K562 (cell line): ENCODE data around the gene CAPN10. TPM values are rescaled to one million over a fixed set of nuclear protein-coding genes. Genes with fewer than 3 reads are reported as not detected.

Experiments
- BRD4 ChIP-seq: fragments of 200-600 bp; sonication (generic); IDR thresholded peaks from 2 replicates; pipeline ENCODE4 v1.6.1; 2017; ENCODE audit warnings: inconsistent platforms
- C11orf30 ChIP-seq: fragments of 450-650 bp; IDR thresholded peaks from 2 replicates; pipeline ENCODE4 v1.6.1; 2016; ENCODE audit warnings: low read depth, mild to moderate bottlenecking
- ESRRA ChIP-seq: fragments of 450-650 bp; IDR thresholded peaks from 2 replicates; pipeline ENCODE4 v1.6.1; 2014; ENCODE audit warnings: low read depth, mild to moderate bottlenecking, moderate library complexity, borderline replicate concordance
- FOXA3 ChIP-seq, 2 experiments: fragments of 450-650 bp in 1 of 2; sonication (generic) in 1 of 2; formaldehyde crosslinking; IDR thresholded peaks in 1 of 2; conservative IDR thresholded peaks in 1 of 2; 2 replicates each; pipeline versions ENCODE4 v1.4.0 to v1.8.0; 2020 to 2022; ENCODE audit warnings: mild to moderate bottlenecking in 2 of 2, missing genetic modification reagents in 1 of 2
- FOXK2 ChIP-seq, 2 experiments: fragments of 450-650 bp; IDR thresholded peaks in 1 of 2; conservative IDR thresholded peaks in 1 of 2; 2 replicates each; pipeline ENCODE4 v1.6.1; 2016; ENCODE audit warnings: low read depth in 2 of 2, mild to moderate bottlenecking in 1 of 2
- GATA2 ChIP-seq: sonication (generic); formaldehyde crosslinking; IDR thresholded peaks from 2 replicates; pipeline ENCODE4 v1.4.0; 2020; ENCODE audit warnings: mild to moderate bottlenecking, missing genetic modification reagents
- GATAD2B ChIP-seq: fragments of 450-650 bp; IDR thresholded peaks from 2 replicates; pipeline ENCODE4 v1.6.1; 2017; ENCODE audit warnings: mild to moderate bottlenecking, borderline replicate concordance
- HMGN3 ChIP-seq: IDR thresholded peaks from 2 replicates; pipeline ENCODE4 v1.6.1; 2011; ENCODE audit warnings: borderline replicate concordance, low read depth, mild to moderate bottlenecking, mixed read lengths, low read length; ENCODE audit not compliant: insufficient read length; ENCODE audit errors: extremely low read depth
- KDM1A ChIP-seq, 2 experiments: fragments of 450-650 bp; IDR thresholded peaks; 2 replicates each; pipeline ENCODE4 v1.6.1; 2016; ENCODE audit warnings: mild to moderate bottlenecking in 2 of 2
- MAFF ChIP-seq: IDR thresholded peaks from 2 replicates; pipeline ENCODE4 v1.6.1; 2012; ENCODE audit warnings: low read length, improper control_type of control experiment
- MTF1 ChIP-seq: fragments of 250-450 bp; sonication (Bioruptor Pico); IDR thresholded peaks from 2 replicates; pipeline ENCODE4 v1.9.0; 2021; ENCODE audit warnings: moderate library complexity, mild to moderate bottlenecking, inconsistent platforms, borderline replicate concordance
- NCOA1 ChIP-seq: fragments of 450-650 bp; IDR thresholded peaks from 2 replicates; pipeline ENCODE4 v1.6.1; 2016; ENCODE audit warnings: low read depth
- NRF1 ChIP-seq, 2 experiments: fragments of 450-650 bp; IDR thresholded peaks in 1 of 2; conservative IDR thresholded peaks in 1 of 2; 2 replicates each; pipeline ENCODE4 v1.6.1; 2014; ENCODE audit warnings: mild to moderate bottlenecking in 2 of 2
- SIN3B ChIP-seq: fragments of 450-650 bp; IDR thresholded peaks from 2 replicates; pipeline ENCODE4 v1.6.1; 2017; ENCODE audit warnings: low read depth, mild to moderate bottlenecking, moderate library complexity
- SIX5 ChIP-seq, 2 experiments: IDR thresholded peaks; 2 replicates each; pipeline ENCODE4 v1.6.1; 2011; ENCODE audit warnings: low read length in 2 of 2, borderline replicate concordance in 1 of 2, low read depth in 1 of 2, mild to moderate bottlenecking in 1 of 2, moderate library complexity in 1 of 2; ENCODE audit not compliant: insufficient read depth in 1 of 2
- SOX6 ChIP-seq: fragments of 450-650 bp; IDR thresholded peaks from 2 replicates; pipeline ENCODE4 v1.6.1; 2014; ENCODE audit warnings: mild to moderate bottlenecking
- TBP ChIP-seq: optimal IDR thresholded peaks from 2 replicates; pipeline ENCODE3; 2011; ENCODE audit warnings: low read depth, low read length, improper control_type of control experiment
- TCF7L2 ChIP-seq: fragments of 150-350 bp; IDR thresholded peaks from 2 replicates; pipeline ENCODE4 v1.6.1; 2016; ENCODE audit warnings: low read depth, mild to moderate bottlenecking, low read length, moderate library complexity
- ZBED1 ChIP-seq: IDR thresholded peaks from 2 replicates; pipeline ENCODE4 v1.6.1; 2014
- ZNF277 ChIP-seq: fragments of 250-450 bp; sonication (Bioruptor Pico); IDR thresholded peaks from 2 replicates; pipeline ENCODE4 v1.8.0; 2022; ENCODE audit warnings: inconsistent platforms, mild to moderate bottlenecking, moderate library complexity, borderline replicate concordance
- ZNF384 ChIP-seq: IDR thresholded peaks from 2 replicates; pipeline ENCODE4 v1.6.1; 2012; ENCODE audit warnings: low read depth, low read length, improper control_type of control experiment
- ZNF589 ChIP-seq: fragments of 200-800 bp; sonication (Bioruptor generic); IDR thresholded peaks from 2 replicates; pipeline ENCODE4 v1.6.1; 2016; ENCODE audit warnings: low read depth, missing genetic modification characterization, missing compliant biosample characterization
- ZNF592 ChIP-seq: fragments of 450-650 bp; IDR thresholded peaks from 2 replicates; pipeline ENCODE4 v1.6.1; 2017; ENCODE audit warnings: antibody characterized with exemption, mild to moderate bottlenecking
- ZZZ3 ChIP-seq: fragments of 450-650 bp; IDR thresholded peaks from 2 replicates; pipeline ENCODE4 v1.6.1; 2016; ENCODE audit warnings: antibody characterized with exemption, mild to moderate bottlenecking, moderate library complexity
- polyA plus RNA-seq, 8 experiments: library from polyadenylated mRNA; depleted of rRNA in 4 of 8; stranded (reverse) in 5 of 8; unstranded in 3 of 8; fragments of >200 nt; fragmentation: Nextera tagmentation in 2 of 8; fragmentation: Illumina TruSeq in 1 of 8; extraction: Ambion mirVana in 2 of 8; extraction: Trizol in 1 of 8; gene quantifications; 2 replicates each; pipeline versions ENCODE4 v1.2.1 to v1.2.3, GENCODE V29; 2011 to 2014; ENCODE audit warnings: inconsistent platforms in 1 of 8, missing spikeins in 1 of 8
- total RNA-seq, 7 experiments: library from RNA; depleted of rRNA in 6 of 7; stranded (reverse); fragments of >200 nt in 6 of 7; fragmentation: Illumina TruSeq in 2 of 7; extraction: Trizol in 2 of 7; gene quantifications; 2 replicates each; pipeline versions ENCODE4 v1.2.1 to v1.2.3, GENCODE V29; 2011 to 2021; ENCODE audit warnings: low replicate concordance in 1 of 7

CAPN10 gene
- total and polyA plus RNA-seq, 9 of the 15 experiments (the other 6 are each of a cell fraction or from before 2014, with no cell fraction given) = 0.08 to 26.1 (median 8.4) TPM

GRCh38 chr2:240565333-240566202 is 21.0 kb upstream of the CAPN10 start (continued):
- TF ChIP-seq ZNF277 (CRISPR knock-in tag) (no peak), HMGN3 (peak; percentile 93), TBP (peak; percentile 59), FOXK2 (conservative IDR thresholded peaks at IDR 0.05 in 1 of 2, IDR thresholded peaks at IDR 0.05 in 1 of 2; ENCODE audit: low read depth in 2 of 2) (0 out of 4 replicates have a peak, but pooled peaks of 1 of the 2 experiments have one; percentile 29), ESRRA (peak; percentile 92), ZBED1 (no peak), SIX5 (IDR thresholded peaks at IDR 0.05; ENCODE audit: borderline replicate concordance in 1 of 2, insufficient read depth in 1 of 2, low read depth in 1 of 2, low read length in 2 of 2) (no peak), BRD4 (peak; percentile 87; the same call in 1 of the 2 replicates), NRF1 (conservative IDR thresholded peaks at IDR 0.05 in 1 of 2, IDR thresholded peaks at IDR 0.05 in 1 of 2) (peak; percentile 41 to 52; a peak in 3 of 4 replicates), TCF7L2 (no peak), GATA2 (CRISPR knock-in tag) (peak; percentile 53; the same call in 1 of the 2 replicates), ZNF592 (peak; percentile 70), MAFF (no peak), ZZZ3 (no peak), GATAD2B (peak; percentile 81; the same call in 1 of the 2 replicates), FOXA3 (CRISPR knock-in tag; conservative IDR thresholded peaks at IDR 0.05 in 1 of 2, IDR thresholded peaks at IDR 0.05 in 1 of 2) (peak in 1 of 2 experiments; percentile 55; a peak in 1 of 4 replicates), MTF1 (CRISPR knock-in tag) (no peak), SIN3B (no peak), SOX6 (peak; percentile 72), KDM1A (IDR thresholded peaks at IDR 0.05) (peak; percentile 83 to 88), ZNF384 (no peak), C11orf30 (peak; percentile 50), NCOA1 (0 out of 2 replicates have a peak, but pooled peaks have one; percentile 49), ZNF589 (CRISPR knock-in tag) (0 out of 2 replicates have a peak, but pooled peaks have one; percentile 7)
